Left ventricle myocardium inferior (tissue), 1 donor: ENCODE measurements around the gene DIO1. TPM values are rescaled to one million over a fixed set of nuclear protein-coding genes. Genes with fewer than 3 reads are reported as not detected.
A peak's percentile ranks its signal among the peaks of the same experiment; 100 is the strongest.
"Not testable (repeated sequence)": the region's sequence is repeated elsewhere in the genome, so short reads cannot be mapped to it uniquely, and the experiment has no call there.

Experiments
- DNase-seq: peaks from one replicate; pipeline ENCODE4 v3.0.0-alpha.2; 2020
- H3K27ac ChIP-seq: fragments of 200-600 bp; replicated peaks from 2 replicates; pipeline ENCODE4 v1.8.0; 2021
- H3K27me3 ChIP-seq: fragments of 200-600 bp; 2 replicates; pipeline ENCODE4 v1.8.0; 2021; ENCODE audit warnings: low read depth
- H3K36me3 ChIP-seq: fragments of 200-600 bp; 2 replicates; pipeline ENCODE4 v1.8.0; 2021
- H3K4me1 ChIP-seq: fragments of 200-600 bp; 2 replicates; pipeline ENCODE4 v1.8.0; 2021
- H3K4me3 ChIP-seq: fragments of 200-600 bp; 2 replicates; pipeline ENCODE4 v1.8.0; 2021; ENCODE audit warnings: mild to moderate bottlenecking, moderate library complexity
- H3K9me3 ChIP-seq: fragments of 200-600 bp; replicated peaks from 2 replicates; pipeline ENCODE4 v1.8.0; 2021
- CTCF ChIP-seq: fragments of 200-600 bp; IDR thresholded peaks from 2 replicates; pipeline ENCODE4 v1.8.0; 2021; ENCODE audit warnings: antibody characterized with exemption, mild to moderate bottlenecking, borderline replicate concordance
- intact Hi-C: fragments of 100-400 bp; cut with micrococcal nuclease; formaldehyde crosslinking; loops from one replicate; pipeline ENCODE4 v1.11.0; 2022
- total RNA-seq: library from RNA; stranded (reverse); fragmentation: NEBNext Ultra II Directional; extraction: Animal tissue kit (Norgen Biotek cat#: 25700); gene quantifications from one replicate; pipeline ENCODE4 v1.2.1, GENCODE V29; 2021
- donor health status: DM: no; HTN: yes; CAD: no; lungs with severe emphysema.

The DIO1 gene
- total RNA-seq, 1 donor from 2014 or later = not detected

- TF ChIP-seq CTCF = peak; percentile 67
- DNase-seq = no peak
- intact Hi-C loops = loop anchor here (10.0 kb wide), 1 partner anchor 76 kb away; no protein-coding TSS in a partner anchor
- Histone ChIP-seq H3K4me1 (no peaks in the 10 kb centered on the region), H3K27ac (no peak overlapping the region), H3K36me3 (peaks cover 85% of the 10 kb centered on the region), H3K27me3 (no peaks in the 10 kb centered on the region), H3K9me3 (peaks cover 4% of the 10 kb centered on the region), H3K4me3 (no peak overlapping the region)
Measured at GRCh38 chr1:53878492-53879105, 15.4 kb upstream of the DIO1 start.

GRCh38 chr1:53881853-53882252 is 12.1 kb upstream of the DIO1 start:
- DNase-seq, H3K4me3 ChIP-seq, H3K27me3 ChIP-seq, intact Hi-C loops, H3K27ac ChIP-seq, H3K4me1 ChIP-seq, H3K9me3 ChIP-seq: not testable (repeated sequence)
- peaks cover 68% of the 10 kb centered on the region for H3K36me3 ChIP-seq

- intact Hi-C loops = not testable (repeated sequence)
Measured at GRCh38 chr1:53883600-53883999, 10.4 kb upstream of the DIO1 start.

GRCh38 chr1:53888681-53889080 is 5.3 kb upstream of the DIO1 start:
- intact Hi-C loops = no loop called here
- Histone ChIP-seq H3K27ac (peak overlapping the region; percentile 83), H3K9me3 (no peaks in the 10 kb centered on the region), H3K4me3 (peak overlapping the region; percentile 96), H3K36me3 (peaks cover 21% of the 10 kb centered on the region), H3K27me3 (no peaks in the 10 kb centered on the region), H3K4me1 (peaks cover 19% of the 10 kb centered on the region)
- DNase-seq = no peak
- no peak for TF ChIP-seq CTCF

More at GRCh38 chr1:53883600-53883999, 10.4 kb upstream of the DIO1 start:
- H3K4me3 ChIP-seq, H3K9me3 ChIP-seq, H3K27me3 ChIP-seq, DNase-seq, H3K4me1 ChIP-seq, H3K27ac ChIP-seq: not testable (repeated sequence)
- peaks cover 58% of the 10 kb centered on the region for H3K36me3 ChIP-seq

- no peak for TF ChIP-seq CTCF
- Histone ChIP-seq H3K9me3 (no peaks in the 10 kb centered on the region), H3K4me3 (peak within 1 kb of the TSS; percentile 96), H3K27me3 (no peaks in the 10 kb centered on the region), H3K27ac (peak within 1 kb of the TSS; percentile 83), H3K36me3 (peaks cover 21% of the 10 kb centered on the region), H3K4me1 (peaks cover 19% of the 10 kb centered on the region)
- peak; percentile 91 for DNase-seq
- intact Hi-C loops = no loop called here
Measured at GRCh38 chr1:53889304-53890298, 4.4 kb upstream of the DIO1 start, which contains the start of gene YIPF1. TSS of gene YIPF1 (minus strand) at chr1:53889797. CDS start at chr1:53888937, 860 bp downstream.

GRCh38 chr1:53890522-53890941 is 3.5 kb upstream of the DIO1 start:
- Histone ChIP-seq H3K4me3 (peak overlapping the region; percentile 96), H3K27me3 (no peaks in the 10 kb centered on the region), H3K36me3 (peaks cover 20% of the 10 kb centered on the region), H3K4me1 (peaks cover 19% of the 10 kb centered on the region), H3K27ac (peak overlapping the region; percentile 83), H3K9me3 (no peaks in the 10 kb centered on the region)
- intact Hi-C loops = no loop called here
- no peak for DNase-seq
- TF ChIP-seq CTCF = no peak
